Neuronal stem cell (in vitro differentiated cells): ENCODE measurements around the gene ADK.

Experiments
- DNase-seq: peaks from one replicate; pipeline ENCODE4 v3.0.0-alpha.2; 2013; ENCODE audit warnings: low spot score
- H2AFZ ChIP-seq: one replicate; pipeline ENCODE4 v1.6.1; 2013; ENCODE audit warnings: mild to moderate bottlenecking, low read length, inconsistent platforms
- H2AK5ac ChIP-seq: 2 replicates; pipeline ENCODE4 v1.6.1; 2013; ENCODE audit warnings: low read depth, mild to moderate bottlenecking, inconsistent platforms, low read length, moderate library complexity, mixed read lengths
- H2BK120ac ChIP-seq: 2 replicates; pipeline ENCODE4 v1.6.1; 2013; ENCODE audit warnings: low read depth, mild to moderate bottlenecking, inconsistent platforms, low read length, moderate library complexity, mixed read lengths
- H2BK12ac ChIP-seq: one replicate; pipeline ENCODE4 v1.6.1; 2013; ENCODE audit warnings: low read length, inconsistent platforms
- H2BK15ac ChIP-seq: 2 replicates; pipeline ENCODE4 v1.6.1; 2013; ENCODE audit warnings: mild to moderate bottlenecking, low read length, inconsistent platforms, mixed read lengths
- H2BK5ac ChIP-seq: one replicate; pipeline ENCODE4 v1.6.1; 2013; ENCODE audit warnings: inconsistent platforms, mild to moderate bottlenecking, low read length, moderate library complexity
- H3K14ac ChIP-seq: one replicate; pipeline ENCODE4 v1.6.1; 2013; ENCODE audit warnings: low read length, inconsistent platforms
- H3K18ac ChIP-seq: 2 replicates; pipeline ENCODE4 v1.6.1; 2013; ENCODE audit warnings: low read length, inconsistent platforms
- H3K23ac ChIP-seq: 2 replicates; pipeline ENCODE4 v1.6.1; 2013; ENCODE audit warnings: low read depth, mild to moderate bottlenecking, mixed read lengths, low read length, inconsistent platforms; ENCODE audit not compliant: poor library complexity
- H3K27ac ChIP-seq: replicated peaks from 3 replicates; pipeline ENCODE4 v1.5.1; 2013; ENCODE audit warnings: low read length, inconsistent platforms
- H3K27me3 ChIP-seq, 3 experiments: 2 replicates each; pipeline ENCODE4 v1.6.1; 2013; ENCODE audit warnings: low read length in 3 of 3, mild to moderate bottlenecking in 2 of 3, inconsistent platforms in 1 of 3, low read depth in 1 of 3, mixed read lengths in 1 of 3, moderate library complexity in 1 of 3; ENCODE audit not compliant: control insufficient read depth in 3 of 3, insufficient read depth in 3 of 3
- H3K36me3 ChIP-seq, 2 donors: replicated peaks in 1 of 2; 2 replicates each; pipeline ENCODE4 v1.6.1; 2013; ENCODE audit warnings: low read length in 2 of 2; ENCODE audit not compliant: control insufficient read depth in 2 of 2, insufficient read depth in 2 of 2
- H3K4ac ChIP-seq: 2 replicates; pipeline ENCODE4 v1.6.1; 2013; ENCODE audit warnings: inconsistent platforms, mild to moderate bottlenecking, low read length, moderate library complexity
- H3K4me1 ChIP-seq, 2 donors: 1 replicate in 1 of 2; 2 replicates in 1 of 2; pipeline ENCODE4 v1.6.1; 2013; ENCODE audit warnings: low read length in 2 of 2, low read depth in 1 of 2; ENCODE audit not compliant: control insufficient read depth in 2 of 2, insufficient read depth in 1 of 2
- H3K4me2 ChIP-seq: one replicate; pipeline ENCODE4 v1.6.1; 2013; ENCODE audit warnings: mild to moderate bottlenecking, low read length, inconsistent platforms; ENCODE audit not compliant: insufficient read depth, poor library complexity, severe bottlenecking
- H3K4me3 ChIP-seq, 2 donors: 2 replicates each; pipeline ENCODE4 v1.5.1; 2013; ENCODE audit warnings: low read length in 2 of 2, mild to moderate bottlenecking in 2 of 2, inconsistent platforms in 1 of 2, moderate library complexity in 1 of 2
- H3K79me1 ChIP-seq: one replicate; pipeline ENCODE4 v1.6.1; 2013; ENCODE audit warnings: low read depth, mild to moderate bottlenecking, inconsistent platforms, low read length, moderate library complexity
- H3K9ac ChIP-seq: one replicate; pipeline ENCODE4 v1.6.1; 2013; ENCODE audit warnings: mild to moderate bottlenecking, low read depth, low read length, inconsistent platforms; ENCODE audit not compliant: poor library complexity
- H3K9me3 ChIP-seq, 2 donors: replicated peaks in 1 of 2; 2 replicates each; pipeline versions ENCODE3 to v1.6.1; 2013; ENCODE audit warnings: low read length in 2 of 2, mild to moderate bottlenecking in 2 of 2, inconsistent platforms in 1 of 2, low read depth in 1 of 2, mixed read lengths in 1 of 2, moderate library complexity in 1 of 2; ENCODE audit not compliant: control insufficient read depth in 2 of 2, insufficient read depth in 1 of 2
- H4K8ac ChIP-seq: one replicate; pipeline ENCODE4 v1.6.1; 2013; ENCODE audit warnings: low read depth, mild to moderate bottlenecking, inconsistent platforms, low read length, moderate library complexity
- H4K91ac ChIP-seq: one replicate; pipeline ENCODE4 v1.6.1; 2013; ENCODE audit warnings: low read length, low read depth, mild to moderate bottlenecking, inconsistent platforms; ENCODE audit not compliant: poor library complexity
- WGBS, 2 donors: extraction: QIAGEN DNeasy Blood & Tissue Kit; methylation state at CpG; one replicate each; pipeline ENCODE4 v1.1.7; 2013; ENCODE audit warnings: missing lambda C conversion rate in 2 of 2, mixed read lengths in 1 of 2; ENCODE audit not compliant: insufficient read length in 2 of 2, insufficient replicate concordance in 1 of 2; ENCODE audit errors: extremely low coverage in 2 of 2; 5-methylcytosine and 5-hydroxymethylcytosine counted together

The ADK gene

GRCh38 chr10:74748468-74749031 lies 597.5 kb downstream of the ADK start:
- no CpG with 5 or more reads among the region's 9 CpGs for WGBS, 2 donors
- Histone ChIP-seq H2AFZ (peak overlapping the region; percentile 66), H3K18ac (no peak overlapping the region)

GRCh38 chr10:74750848-74751274 lies 599.8 kb downstream of the ADK start:
- H2BK120ac ChIP-seq: no peak overlapping the region
- H2AFZ ChIP-seq: no peak overlapping the region
- H3K18ac ChIP-seq: no peak overlapping the region
- no peak overlapping the region for H2AK5ac ChIP-seq
- no peak overlapping the region for H3K4me3 ChIP-seq
- H3K9me3 ChIP-seq: no peaks in the 10 kb centered on the region
- no peak overlapping the region for H3K23ac ChIP-seq
- no peak overlapping the region for H3K27ac ChIP-seq
- H2BK5ac ChIP-seq: no peak overlapping the region
- H2BK12ac ChIP-seq: no peak overlapping the region
- no peak for DNase-seq
- H3K36me3 ChIP-seq: no peaks in the 10 kb centered on the region
- H4K91ac ChIP-seq: no peak overlapping the region
- H3K27me3 ChIP-seq: no peaks in the 10 kb centered on the region
- no peak overlapping the region for H3K14ac ChIP-seq
- no peak overlapping the region for H4K8ac ChIP-seq
- no peak overlapping the region for H3K4ac ChIP-seq
- H3K4me1 ChIP-seq: peaks cover 0 to 17% of the 10 kb centered on the region in 2 donors
- no peak overlapping the region for H3K4me2 ChIP-seq
- WGBS, 2 donors: no CpG with 5 or more reads among the region's 6 CpGs
- H2BK15ac ChIP-seq: no peak overlapping the region
- no peak overlapping the region for H3K9ac ChIP-seq
- H3K79me1 ChIP-seq: no peaks in the 10 kb centered on the region

More at GRCh38 chr10:74748468-74749031, 597.5 kb downstream of the ADK start:
- H3K4me3 ChIP-seq: no peak overlapping the region
- H3K4me2 ChIP-seq: no peak overlapping the region
- H3K9me3 ChIP-seq: no peaks in the 10 kb centered on the region
- no peaks in the 10 kb centered on the region for H3K79me1 ChIP-seq
- H2AK5ac ChIP-seq: no peak overlapping the region
- no peak overlapping the region for H2BK12ac ChIP-seq
- H3K27me3 ChIP-seq: no peaks in the 10 kb centered on the region
- H3K4ac ChIP-seq: no peak overlapping the region
- H3K36me3 ChIP-seq: no peaks in the 10 kb centered on the region
- no peak overlapping the region for H4K8ac ChIP-seq
- no peak overlapping the region for H2BK120ac ChIP-seq
- H3K9ac ChIP-seq: no peak overlapping the region
- H4K91ac ChIP-seq: no peak overlapping the region
- peak; percentile 8 for DNase-seq
- no peak overlapping the region for H3K14ac ChIP-seq
- H2BK5ac ChIP-seq: no peak overlapping the region
- no peak overlapping the region for H3K23ac ChIP-seq
- peak overlapping the region; percentile 33 for H3K27ac ChIP-seq
- peaks cover 0 to 12% of the 10 kb centered on the region in 2 donors for H3K4me1 ChIP-seq
- H2BK15ac ChIP-seq: no peak overlapping the region

GRCh38 chr10:74752371-74753040 lies 601.5 kb downstream of the ADK start:
- no CpG with 5 or more reads among the region's 6 CpGs for WGBS, 2 donors
- no peak overlapping the region for H3K4me3 ChIP-seq

GRCh38 chr10:74753442-74754211 lies 602.6 kb downstream of the ADK start:
- no peak overlapping the region for H3K23ac ChIP-seq
- no peak overlapping the region for H3K14ac ChIP-seq
- H3K4me3 ChIP-seq: no peak overlapping the region
- H2AK5ac ChIP-seq: no peak overlapping the region
- no peak overlapping the region for H2BK5ac ChIP-seq
- no peaks in the 10 kb centered on the region for H3K27me3 ChIP-seq
- no peak overlapping the region for H3K4me2 ChIP-seq
- no peaks in the 10 kb centered on the region for H3K79me1 ChIP-seq
- no peak overlapping the region for H2BK120ac ChIP-seq
- no peak overlapping the region for H3K4ac ChIP-seq
- no peak overlapping the region for H3K27ac ChIP-seq
- peak overlapping the region; percentile 64 for H2AFZ ChIP-seq
- no peak overlapping the region for H3K9ac ChIP-seq
- H3K9me3 ChIP-seq: no peaks in the 10 kb centered on the region
- no peak overlapping the region for H4K91ac ChIP-seq
- no peak overlapping the region for H3K18ac ChIP-seq
- DNase-seq: no peak
- H2BK15ac ChIP-seq: peak overlapping the region; percentile 3
- no peak overlapping the region for H2BK12ac ChIP-seq
- no peak overlapping the region for H4K8ac ChIP-seq
- peaks cover 0 to 14% of the 10 kb centered on the region in 2 donors for H3K4me1 ChIP-seq
- no CpG with 5 or more reads among the region's 17 CpGs for WGBS, 2 donors
- no peaks in the 10 kb centered on the region for H3K36me3 ChIP-seq

More at GRCh38 chr10:74752371-74753040, 601.5 kb downstream of the ADK start:
- Histone ChIP-seq H4K8ac (no peak overlapping the region), H3K18ac (peak overlapping the region; percentile 50), H3K4me2 (no peak overlapping the region), H3K79me1 (no peaks in the 10 kb centered on the region), H2AFZ (no peak overlapping the region), H3K27me3 (no peaks in the 10 kb centered on the region), H2BK12ac (no peak overlapping the region), H3K4me1 (peaks cover 0 to 17% of the 10 kb centered on the region in 2 donors), H4K91ac (no peak overlapping the region), H3K23ac (no peak overlapping the region), H3K9me3 (no peaks in the 10 kb centered on the region), H3K4ac (no peak overlapping the region), H3K36me3 (no peaks in the 10 kb centered on the region), H2BK5ac (no peak overlapping the region), H3K14ac (no peak overlapping the region), H2BK120ac (no peak overlapping the region), H3K9ac (no peak overlapping the region), H3K27ac (no peak overlapping the region), H2BK15ac (no peak overlapping the region), H2AK5ac (no peak overlapping the region)
- no peak for DNase-seq
